Testis (tissue), 3 donors: ENCODE results near the gene FUZ. TPM values are rescaled to one million over a fixed set of nuclear protein-coding genes. Genes with fewer than 3 reads are reported as not detected.

Experiments
- DNase-seq: peaks from one replicate; pipeline ENCODE4 v3.0.0-alpha.2; 2019
- H3K27ac ChIP-seq, 2 donors: fragments of 200-600 bp; sonication (generic); one replicate each; pipeline ENCODE4 v1.5.1; 2019
- H3K27me3 ChIP-seq: fragments of 200-600 bp; sonication (generic); one replicate; pipeline ENCODE4 v1.5.1; 2019
- H3K36me3 ChIP-seq: fragments of 200-600 bp; sonication (generic); one replicate; pipeline ENCODE4 v1.5.1; 2017; ENCODE audit warnings: low read depth; ENCODE audit errors: missing control alignments
- H3K4me1 ChIP-seq: fragments of 200-600 bp; sonication (generic); one replicate; pipeline ENCODE4 v1.5.1; 2019
- H3K4me3 ChIP-seq, 2 donors: fragments of 200-600 bp; sonication (generic); one replicate each; pipeline ENCODE4 v1.5.1; 2017 to 2019
- H3K9me3 ChIP-seq: fragments of 200-600 bp; sonication (generic); one replicate; pipeline ENCODE4 v1.5.1; 2017
- POLR2A ChIP-seq: fragments of 450-650 bp; IDR thresholded peaks from one replicate; pipeline ENCODE4 v1.6.1; 2017; ENCODE audit warnings: antibody characterized with exemption, mild to moderate bottlenecking, moderate library complexity
- WGBS, 2 donors: methylation state at CpG; one replicate each; pipeline ENCODE4 v1.1.5; 2018; 5-methylcytosine and 5-hydroxymethylcytosine counted together
- intact Hi-C: fragments of 100-400 bp; cut with DNase I; formaldehyde crosslinking; loops from one replicate; pipeline ENCODE4 v1.15.1; 2023; ENCODE audit warnings: low total_unique reads
- polyA plus RNA-seq: library from polyadenylated mRNA; stranded (reverse); fragments of 350-450 nt; fragmentation: Illumina TruSeq; extraction: RNeasy Lipid Tissue Mini Kit (QIAGEN cat#74804); gene quantifications from one replicate; pipeline ENCODE4 v1.2.3, GENCODE V29; 2014; ENCODE audit warnings: low read depth, low replicate concordance; ENCODE audit not compliant: insufficient read depth
- total RNA-seq, 2 donors: library from RNA; depleted of rRNA; stranded (reverse); fragments of >200 nt; gene quantifications; one replicate each; pipeline ENCODE4 v1.2.3, GENCODE V29; 2016
- TF ChIP-seq, protein P1 (sequence below), 3 experiments: fragments of 450-650 bp in 2 of 3; fragments of 200-600 bp in 1 of 3; sonication (generic) in 1 of 3; IDR thresholded peaks; one replicate each; pipeline ENCODE4 v1.5.1; 2016 to 2019; ENCODE audit warnings: antibody characterized with exemption in 3 of 3, mild to moderate bottlenecking in 2 of 3, moderate library complexity in 1 of 3

FUZ gene
- total and polyA plus RNA-seq, 3 donors from 2014 or later: 56.0 to 101 (median 98.0) TPM

GRCh38 chr19:49839713-49840112 is 26.6 kb upstream of the FUZ start:
- no peak overlapping the region for H3K27ac ChIP-seq
- H3K4me1 ChIP-seq: no peaks in the 10 kb centered on the region
- no peaks in the 10 kb centered on the region for H3K27me3 ChIP-seq
- no peak for DNase-seq
- intact Hi-C loops: no loop called here
- no peaks in the 10 kb centered on the region for H3K9me3 ChIP-seq
- H3K4me3 ChIP-seq: no peak overlapping the region
- TF ChIP-seq POLR2A: no peak
- TF ChIP-seq, protein P1, sequence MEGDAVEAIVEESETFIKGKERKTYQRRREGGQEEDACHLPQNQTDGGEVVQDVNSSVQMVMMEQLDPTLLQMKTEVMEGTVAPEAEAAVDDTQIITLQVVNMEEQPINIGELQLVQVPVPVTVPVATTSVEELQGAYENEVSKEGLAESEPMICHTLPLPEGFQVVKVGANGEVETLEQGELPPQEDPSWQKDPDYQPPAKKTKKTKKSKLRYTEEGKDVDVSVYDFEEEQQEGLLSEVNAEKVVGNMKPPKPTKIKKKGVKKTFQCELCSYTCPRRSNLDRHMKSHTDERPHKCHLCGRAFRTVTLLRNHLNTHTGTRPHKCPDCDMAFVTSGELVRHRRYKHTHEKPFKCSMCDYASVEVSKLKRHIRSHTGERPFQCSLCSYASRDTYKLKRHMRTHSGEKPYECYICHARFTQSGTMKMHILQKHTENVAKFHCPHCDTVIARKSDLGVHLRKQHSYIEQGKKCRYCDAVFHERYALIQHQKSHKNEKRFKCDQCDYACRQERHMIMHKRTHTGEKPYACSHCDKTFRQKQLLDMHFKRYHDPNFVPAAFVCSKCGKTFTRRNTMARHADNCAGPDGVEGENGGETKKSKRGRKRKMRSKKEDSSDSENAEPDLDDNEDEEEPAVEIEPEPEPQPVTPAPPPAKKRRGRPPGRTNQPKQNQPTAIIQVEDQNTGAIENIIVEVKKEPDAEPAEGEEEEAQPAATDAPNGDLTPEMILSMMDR (IDR thresholded peaks at IDR 0.05): no peak
- 95% methylated on average over 11 of the region's 11 CpGs for WGBS, 2 donors
- H3K36me3 ChIP-seq: no peaks in the 10 kb centered on the region

GRCh38 chr19:49838885-49839588 is 25.9 kb upstream of the FUZ start:
- WGBS, 2 donors: 88 to 91% methylated on average over 16 to 18 of the region's 18 CpGs
- no peaks in the 10 kb centered on the region for H3K27me3 ChIP-seq
- H3K9me3 ChIP-seq: no peaks in the 10 kb centered on the region
- H3K4me3 ChIP-seq: no peak overlapping the region
- intact Hi-C loops: no loop called here
- no peak for DNase-seq
- TF ChIP-seq, protein P1 (IDR thresholded peaks at IDR 0.05): no peak
- no peak for TF ChIP-seq POLR2A
- no peaks in the 10 kb centered on the region for H3K4me1 ChIP-seq
- peaks cover under 1% of the 10 kb centered on the region for H3K36me3 ChIP-seq
- H3K27ac ChIP-seq: no peak overlapping the region

- Histone ChIP-seq H3K9me3 (no peaks in the 10 kb centered on the region), H3K36me3 (peaks cover 3% of the 10 kb centered on the region), H3K27ac (no peak overlapping the region), H3K4me1 (no peaks in the 10 kb centered on the region), H3K27me3 (no peaks in the 10 kb centered on the region), H3K4me3 (no peak overlapping the region)
- intact Hi-C loops: no loop called here
- DNase-seq: no peak
- 96 to 97% methylated on average over 9 of the region's 9 CpGs for WGBS, 2 donors
- TF ChIP-seq, protein P1 (IDR thresholded peaks at IDR 0.05): no peak
- TF ChIP-seq POLR2A: no peak
Measured at GRCh38 chr19:49837425-49837824, 24.3 kb upstream of the FUZ start.

DNA sequence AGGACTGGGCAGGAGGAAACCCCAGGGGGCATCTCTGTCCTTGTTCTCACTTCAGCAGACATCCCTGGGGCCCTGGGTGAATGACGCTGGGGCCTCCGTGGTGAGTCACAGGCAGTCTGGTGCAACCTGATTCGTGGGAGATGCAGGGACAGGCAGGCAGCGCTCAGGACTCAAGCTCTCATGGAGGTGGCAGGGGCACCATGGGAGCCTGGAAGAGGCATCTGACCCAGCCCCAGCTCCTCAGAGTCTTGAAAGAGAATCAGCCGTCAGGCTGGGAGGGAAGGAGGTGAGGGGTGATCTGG is 23.9 kb upstream of the FUZ start:
- 93 to 94% methylated on average over 2 to 5 of the region's 5 CpGs for WGBS, 2 donors
- TF ChIP-seq, protein P1 (IDR thresholded peaks at IDR 0.05): no peak
- no peak for TF ChIP-seq POLR2A
- H3K27me3 ChIP-seq: no peaks in the 10 kb centered on the region
- no peak overlapping the region for H3K4me3 ChIP-seq
- DNase-seq: no peak
- intact Hi-C loops: no loop called here
- H3K4me1 ChIP-seq: no peaks in the 10 kb centered on the region
- no peak overlapping the region for H3K27ac ChIP-seq
- H3K36me3 ChIP-seq: peaks cover 3% of the 10 kb centered on the region
- no peaks in the 10 kb centered on the region for H3K9me3 ChIP-seq
